Stimulated activated naive CD8-positive, alpha-beta T cell treated with anti-CD3 and anti-CD28 coated beads, Interleukin-15, Interleukin-2, amounts not matched to agents 100 U/mL and 50 U/mL, for 24 hours (primary cell): ENCODE measurements around the gene DTNA.
"Not testable (repeated sequence)": the region's sequence is repeated elsewhere in the genome, so short reads cannot be mapped to it uniquely, and the experiment has no call there.

Experiments
- ATAC-seq: fragments of 150-1000 bp; cut with Tn5 transposase; one replicate; pipeline ENCODE4 v1.10.0; 2021
- DNase-seq: peaks from one replicate; pipeline ENCODE4 v3.0.0; 2021

DTNA gene

GRCh38 chr18:34709750-34710441 lies at the start of gene DTNA:
TSS of gene DTNA (plus strand) at chr18:34710298. CDS start at chr18:34755977, 45,679 bp downstream.
- DNase-seq (no peak), ATAC-seq (no peak)

- ATAC-seq, result no peak
- DNase-seq, result no peak
These were observed 49.5 kb upstream of the DTNA start for GRCh38 chr18:34660572-34660971.

- DNase-seq (no peak), ATAC-seq (no peak)
These were observed 48.5 kb upstream of the DTNA start for GRCh38 chr18:34661464-34662087.

- DNase-seq (no peak), ATAC-seq (no peak)
These were observed 33.1 kb upstream of the DTNA start for GRCh38 chr18:34676816-34677574.

- ATAC-seq, DNase-seq: not testable (repeated sequence)
These were observed 20.3 kb upstream of the DTNA start for GRCh38 chr18:34689750-34690149.

- no peak for DNase-seq
- no peak for ATAC-seq
These were observed 18.5 kb upstream of the DTNA start for GRCh38 chr18:34691614-34692013.

GRCh38 chr18:34694591-34695165 lies 15.4 kb upstream of the DTNA start:
- no peak for ATAC-seq
- DNase-seq, result no peak

- no peak for ATAC-seq
- DNase-seq, result no peak
These were observed 14.8 kb upstream of the DTNA start for GRCh38 chr18:34695310-34695709.

- no peak for ATAC-seq
These were observed 13.4 kb upstream of the DTNA start for GRCh38 chr18:34696671-34697070.

GRCh38 chr18:34697233-34697632 lies 12.9 kb upstream of the DTNA start:
- ATAC-seq (no peak), DNase-seq (no peak)

More at GRCh38 chr18:34696671-34697070, 13.4 kb upstream of the DTNA start:
- no peak for DNase-seq

- DNase-seq, result no peak
- ATAC-seq, result no peak
These were observed 12.2 kb upstream of the DTNA start for GRCh38 chr18:34697891-34698290.

GRCh38 chr18:34701911-34702310 lies 8.2 kb upstream of the DTNA start:
- DNase-seq (no peak), ATAC-seq (no peak)

- DNase-seq, result no peak
- ATAC-seq, result no peak
These were observed 7.3 kb upstream of the DTNA start for GRCh38 chr18:34702814-34703213.

GRCh38 chr18:34704074-34704473 lies 6.0 kb upstream of the DTNA start:
- ATAC-seq, result no peak

GRCh38 chr18:34704823-34705222 lies 5.3 kb upstream of the DTNA start:
- DNase-seq (no peak), ATAC-seq (no peak)

More at GRCh38 chr18:34704074-34704473, 6.0 kb upstream of the DTNA start:
- no peak for DNase-seq

GRCh38 chr18:34707670-34708069 lies 2.4 kb upstream of the DTNA start:
- ATAC-seq, result no peak
- no peak for DNase-seq

- ATAC-seq (no peak), DNase-seq (no peak)
These were observed 994 bp upstream of the DTNA start for GRCh38 chr18:34709104-34709503.

- no peak for DNase-seq
- ATAC-seq, result no peak
These were observed 388 bp downstream of the DTNA start for GRCh38 chr18:34710458-34710914.

GRCh38 chr18:34710934-34711333 lies 836 bp downstream of the DTNA start:
- ATAC-seq, result no peak

GRCh38 chr18:34716111-34716510 lies 6.0 kb downstream of the DTNA start:
- ATAC-seq, DNase-seq: not testable (repeated sequence)

More at GRCh38 chr18:34710934-34711333, 836 bp downstream of the DTNA start:
- no peak for DNase-seq

- DNase-seq (no peak), ATAC-seq (no peak)
These were observed 8.5 kb downstream of the DTNA start for GRCh38 chr18:34718610-34719009.

- DNase-seq (no peak), ATAC-seq (no peak)
These were observed 10.1 kb downstream of the DTNA start for GRCh38 chr18:34720220-34720619.

- no peak for DNase-seq
These were observed 13.0 kb downstream of the DTNA start for GRCh38 chr18:34723143-34723542.

More at GRCh38 chr18:34723143-34723542, 13.0 kb downstream of the DTNA start:
- ATAC-seq, result no peak
